Neural progenitor cell (in vitro differentiated cells): ENCODE data around the gene DDX51.

ENCODE experiments used
- EZH2phosphoT487 ChIP-seq: fragments of 200-600 bp; sonication (generic); IDR thresholded peaks from 2 replicates; pipeline ENCODE4 v1.6.1; 2017; ENCODE audit warnings: antibody characterized with exemption
- TF ChIP-seq, protein P1 (sequence below): fragments of 200-600 bp; sonication (generic); IDR thresholded peaks from 2 replicates; pipeline ENCODE4 v1.5.1; 2017; ENCODE audit warnings: antibody characterized with exemption, mild to moderate bottlenecking

DNA sequence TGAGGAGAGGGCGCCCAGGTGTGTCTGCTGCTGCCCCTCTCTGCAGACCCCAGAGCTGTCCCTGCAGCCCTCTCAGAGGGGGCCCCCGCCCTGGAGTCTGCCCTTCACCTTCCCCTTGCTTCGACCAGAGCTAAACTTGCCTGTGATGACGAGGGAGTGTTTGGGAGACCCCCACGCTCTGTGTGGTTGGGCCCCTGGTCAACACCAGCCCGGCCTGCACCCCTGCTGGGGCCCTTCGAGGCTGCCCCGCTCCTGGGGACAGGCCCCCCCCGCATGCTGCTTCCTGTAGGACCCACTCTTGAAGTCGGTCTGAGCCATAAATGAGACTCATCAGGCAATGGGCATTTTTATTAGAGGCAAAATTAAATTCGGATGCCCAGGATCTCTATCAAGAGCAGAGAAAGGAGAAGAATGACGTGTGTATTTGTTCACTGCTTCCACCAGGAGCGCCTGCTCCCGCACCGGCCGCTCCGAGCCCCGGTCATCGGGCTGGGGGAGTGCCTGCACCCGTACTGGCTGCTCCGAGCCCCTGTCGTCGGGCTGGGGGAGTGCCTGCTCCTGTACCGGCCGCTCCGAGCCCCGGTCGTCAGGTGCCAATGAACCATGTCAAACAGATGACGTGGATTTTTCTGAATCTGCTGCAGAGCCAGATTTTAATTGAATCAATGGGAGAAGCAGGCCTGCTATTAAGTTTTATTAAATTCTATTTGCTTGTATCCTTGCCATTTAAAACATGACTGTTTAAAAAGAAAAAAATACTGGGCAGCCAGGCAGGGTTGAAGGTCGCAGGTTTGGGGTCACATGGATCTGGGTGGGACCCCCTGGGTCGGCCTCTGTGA lies 47.8 kb upstream of the DDX51 start:
- TF ChIP-seq, protein P1, sequence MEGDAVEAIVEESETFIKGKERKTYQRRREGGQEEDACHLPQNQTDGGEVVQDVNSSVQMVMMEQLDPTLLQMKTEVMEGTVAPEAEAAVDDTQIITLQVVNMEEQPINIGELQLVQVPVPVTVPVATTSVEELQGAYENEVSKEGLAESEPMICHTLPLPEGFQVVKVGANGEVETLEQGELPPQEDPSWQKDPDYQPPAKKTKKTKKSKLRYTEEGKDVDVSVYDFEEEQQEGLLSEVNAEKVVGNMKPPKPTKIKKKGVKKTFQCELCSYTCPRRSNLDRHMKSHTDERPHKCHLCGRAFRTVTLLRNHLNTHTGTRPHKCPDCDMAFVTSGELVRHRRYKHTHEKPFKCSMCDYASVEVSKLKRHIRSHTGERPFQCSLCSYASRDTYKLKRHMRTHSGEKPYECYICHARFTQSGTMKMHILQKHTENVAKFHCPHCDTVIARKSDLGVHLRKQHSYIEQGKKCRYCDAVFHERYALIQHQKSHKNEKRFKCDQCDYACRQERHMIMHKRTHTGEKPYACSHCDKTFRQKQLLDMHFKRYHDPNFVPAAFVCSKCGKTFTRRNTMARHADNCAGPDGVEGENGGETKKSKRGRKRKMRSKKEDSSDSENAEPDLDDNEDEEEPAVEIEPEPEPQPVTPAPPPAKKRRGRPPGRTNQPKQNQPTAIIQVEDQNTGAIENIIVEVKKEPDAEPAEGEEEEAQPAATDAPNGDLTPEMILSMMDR = no peak
- no peak for TF ChIP-seq EZH2phosphoT487
